Right lobe of liver (tissue), 4 donors: ENCODE data around the gene LRCH1.

ENCODE experiments used
- POLR2A ChIP-seq: fragments of 450-650 bp; IDR thresholded peaks from one replicate; pipeline ENCODE4 v1.6.1; 2017; ENCODE audit warnings: antibody characterized with exemption, mild to moderate bottlenecking
- TF ChIP-seq, protein P1 (sequence below), 4 donors: fragments of 200-600 bp in 3 of 4; fragments of 450-650 bp in 1 of 4; IDR thresholded peaks; one replicate each; pipeline versions ENCODE4 v1.5.1 to v1.8.0; 2016 to 2022; ENCODE audit warnings: antibody characterized with exemption in 4 of 4, mild to moderate bottlenecking in 2 of 4
- donor health status: DM: no; HTN: no; CAD: no.
- donor health status: DM: no; HTN: no; CAD: no.
- donor health status: DM: no; HTN: yes; CAD: no.

DNA sequence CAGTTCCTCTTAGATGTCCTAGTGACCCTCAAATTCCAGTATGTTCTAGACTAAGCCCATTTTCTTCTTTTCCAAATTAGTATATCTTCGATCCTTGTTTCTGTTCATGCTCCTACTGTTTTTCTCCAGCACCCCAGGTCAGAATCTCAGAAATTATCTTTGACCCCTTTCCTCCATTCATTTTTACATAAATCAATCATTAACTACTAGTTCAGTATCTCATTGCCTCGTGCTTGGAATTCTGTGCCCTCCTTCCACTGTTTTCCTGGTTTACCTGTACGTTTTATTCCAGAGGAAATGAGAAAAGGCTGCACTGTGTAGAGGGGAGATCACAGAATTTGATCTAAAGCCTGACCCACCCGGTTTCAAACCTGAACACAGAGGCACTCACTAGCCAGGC is 107.9 kb downstream of the LRCH1 start:
- TF ChIP-seq, protein P1, sequence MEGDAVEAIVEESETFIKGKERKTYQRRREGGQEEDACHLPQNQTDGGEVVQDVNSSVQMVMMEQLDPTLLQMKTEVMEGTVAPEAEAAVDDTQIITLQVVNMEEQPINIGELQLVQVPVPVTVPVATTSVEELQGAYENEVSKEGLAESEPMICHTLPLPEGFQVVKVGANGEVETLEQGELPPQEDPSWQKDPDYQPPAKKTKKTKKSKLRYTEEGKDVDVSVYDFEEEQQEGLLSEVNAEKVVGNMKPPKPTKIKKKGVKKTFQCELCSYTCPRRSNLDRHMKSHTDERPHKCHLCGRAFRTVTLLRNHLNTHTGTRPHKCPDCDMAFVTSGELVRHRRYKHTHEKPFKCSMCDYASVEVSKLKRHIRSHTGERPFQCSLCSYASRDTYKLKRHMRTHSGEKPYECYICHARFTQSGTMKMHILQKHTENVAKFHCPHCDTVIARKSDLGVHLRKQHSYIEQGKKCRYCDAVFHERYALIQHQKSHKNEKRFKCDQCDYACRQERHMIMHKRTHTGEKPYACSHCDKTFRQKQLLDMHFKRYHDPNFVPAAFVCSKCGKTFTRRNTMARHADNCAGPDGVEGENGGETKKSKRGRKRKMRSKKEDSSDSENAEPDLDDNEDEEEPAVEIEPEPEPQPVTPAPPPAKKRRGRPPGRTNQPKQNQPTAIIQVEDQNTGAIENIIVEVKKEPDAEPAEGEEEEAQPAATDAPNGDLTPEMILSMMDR (IDR thresholded peaks at IDR 0.05) = no peak
- TF ChIP-seq POLR2A = no peak
